NCI-H2029 (cell line): ENCODE measurements around the gene CD14.
"Not testable (repeated sequence)": the region's sequence is repeated elsewhere in the genome, so short reads cannot be mapped to it uniquely, and the experiment has no call there.

Experiments
- DNase-seq: peaks from one replicate; lab custom pipeline; 2025; lab: John Stamatoyannopoulos, UW

The CD14 gene

DNA sequence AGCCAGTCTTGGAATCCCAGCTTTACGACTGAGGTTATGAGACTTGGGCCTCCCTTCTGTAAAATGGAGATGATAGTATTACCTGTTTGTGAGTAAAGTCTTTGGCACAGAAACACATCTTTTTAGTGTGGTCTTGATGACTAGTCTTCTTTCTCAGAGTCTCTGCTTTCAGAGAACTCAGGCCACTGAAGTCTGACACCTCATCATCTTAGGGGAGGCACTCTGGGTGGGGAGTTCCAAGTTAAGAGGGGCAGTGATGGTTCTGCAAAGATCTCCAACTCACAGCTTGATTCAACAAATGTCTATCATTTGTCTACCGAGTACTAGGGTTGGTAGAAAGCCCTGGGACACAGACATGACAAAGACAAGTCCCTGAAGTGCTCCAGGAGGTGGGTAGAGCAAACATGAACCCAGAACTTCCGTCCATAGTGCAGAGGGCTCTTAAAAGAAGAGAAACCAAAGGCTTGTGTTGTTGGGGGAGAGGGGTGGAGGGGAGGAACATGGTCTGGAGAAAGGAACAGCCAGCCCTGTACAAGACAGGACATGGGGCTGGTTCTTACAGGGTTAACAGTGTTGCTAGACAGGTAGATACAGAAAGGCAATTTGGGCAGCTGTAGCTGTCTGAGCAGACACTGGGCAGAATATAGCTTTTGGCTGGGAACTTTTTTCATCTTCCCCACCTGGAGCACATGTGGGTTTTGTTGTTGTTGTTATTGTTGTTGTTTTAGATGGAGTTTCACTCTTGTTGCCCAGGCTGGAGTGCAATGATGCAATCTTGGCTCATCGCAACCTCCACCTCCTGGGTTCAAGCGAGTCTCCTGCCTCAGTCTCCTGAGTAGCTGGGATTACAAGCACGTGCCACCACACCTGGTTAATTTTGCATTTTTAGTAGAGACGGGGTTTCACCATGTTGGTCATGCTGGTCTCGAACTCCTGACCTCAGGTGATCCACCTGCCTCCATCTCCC lies 2.6 kb upstream of the CD14 start:
- no peak for DNase-seq

DNA sequence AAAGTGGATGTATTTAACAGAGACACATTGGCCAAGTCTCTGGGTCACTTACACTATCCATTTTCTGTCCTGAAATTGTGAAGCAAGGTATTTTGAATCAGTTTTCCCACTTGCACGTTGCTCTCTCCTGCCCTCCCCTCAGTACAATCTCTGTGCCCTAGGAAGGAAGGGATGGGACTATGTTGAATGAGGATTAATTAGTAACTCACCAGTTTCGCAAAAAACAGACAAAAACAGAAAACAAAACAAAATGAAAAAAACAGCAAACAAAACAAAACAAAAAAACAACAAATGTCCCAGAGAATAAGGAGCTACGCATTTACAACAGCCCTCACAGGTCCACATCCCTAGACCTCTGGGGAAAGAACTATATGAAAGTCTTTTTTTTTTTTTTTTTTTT lies 1.1 kb upstream of the CD14 start:
- no peak for DNase-seq

DNA sequence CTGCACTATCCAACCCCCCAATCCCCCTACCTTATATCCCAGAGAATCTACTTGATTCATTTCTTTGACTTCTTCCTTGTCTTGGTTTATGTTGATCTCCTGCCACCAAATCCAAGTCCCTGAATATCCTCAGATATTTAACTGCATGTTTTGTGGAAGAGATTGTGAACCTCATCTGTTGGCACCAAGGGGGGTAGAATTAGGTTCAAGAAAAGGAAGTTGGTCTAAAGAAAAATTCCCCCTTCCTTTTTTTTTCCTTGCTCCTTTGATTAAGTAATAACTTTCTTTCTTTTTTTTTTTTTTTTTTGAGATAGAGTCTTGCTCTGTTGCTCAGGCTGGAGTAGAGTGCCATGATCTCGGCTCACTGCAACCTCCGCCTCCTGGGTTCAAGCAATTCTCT lies 526 bp upstream of the CD14 start:
- no peak for DNase-seq

DNA sequence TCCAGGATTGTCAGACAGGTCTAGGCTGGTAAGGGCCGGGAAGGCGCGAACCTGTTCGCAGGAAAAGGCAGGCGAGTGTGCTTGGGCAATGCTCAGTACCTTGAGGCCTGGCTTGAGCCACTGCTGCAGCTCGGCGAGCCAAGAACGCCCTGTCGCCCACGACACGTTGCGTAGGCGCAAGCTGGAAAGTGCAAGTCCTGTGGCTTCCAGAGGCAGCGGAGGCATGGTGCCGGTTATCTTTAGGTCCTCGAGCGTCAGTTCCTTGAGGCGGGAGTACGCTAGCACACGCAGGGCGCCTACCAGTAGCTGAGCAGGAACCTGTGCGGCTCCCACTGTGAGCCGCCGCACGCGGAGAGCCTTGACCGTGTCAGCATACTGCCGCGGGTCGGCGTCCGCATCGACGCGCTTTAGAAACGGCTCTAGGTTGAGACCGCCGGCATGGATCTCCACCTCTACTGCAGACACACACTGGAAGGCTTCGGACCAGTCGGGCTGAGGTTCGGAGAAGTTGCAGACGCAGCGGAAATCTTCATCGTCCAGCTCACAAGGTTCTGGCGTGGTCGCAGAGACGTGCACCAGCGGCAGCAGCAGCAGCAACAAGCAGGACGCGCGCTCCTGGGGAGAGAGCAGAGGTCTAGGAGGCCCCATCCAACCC lies 482 bp downstream of the CD14 start:
- DNase-seq = no peak

DNA sequence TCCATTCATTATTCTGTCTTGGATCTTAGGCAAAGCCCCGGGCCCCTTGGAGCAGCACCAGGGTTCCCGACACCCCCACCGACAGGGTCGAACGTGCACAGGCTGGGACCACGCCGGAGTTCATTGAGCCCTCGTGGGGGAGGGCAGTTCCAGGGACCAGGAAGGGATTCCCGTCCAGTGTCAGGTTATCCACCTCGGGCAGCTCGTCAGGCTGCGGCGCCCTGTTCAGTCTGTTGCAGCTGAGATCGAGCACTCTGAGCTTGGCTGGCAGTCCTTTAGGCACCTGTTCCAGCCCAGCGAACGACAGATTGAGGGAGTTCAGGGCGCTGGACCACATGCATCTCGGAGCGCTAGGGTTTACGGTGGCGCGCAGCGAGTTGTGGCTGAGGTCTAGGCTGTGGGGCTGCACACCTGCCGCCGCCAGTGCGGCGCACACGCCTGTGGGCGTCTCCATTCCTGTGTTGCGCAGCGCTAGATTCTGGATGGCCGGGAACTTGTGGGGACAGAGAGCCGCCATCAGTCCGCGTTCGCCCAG lies 1.1 kb downstream of the CD14 start:
- DNase-seq = no peak

DNA sequence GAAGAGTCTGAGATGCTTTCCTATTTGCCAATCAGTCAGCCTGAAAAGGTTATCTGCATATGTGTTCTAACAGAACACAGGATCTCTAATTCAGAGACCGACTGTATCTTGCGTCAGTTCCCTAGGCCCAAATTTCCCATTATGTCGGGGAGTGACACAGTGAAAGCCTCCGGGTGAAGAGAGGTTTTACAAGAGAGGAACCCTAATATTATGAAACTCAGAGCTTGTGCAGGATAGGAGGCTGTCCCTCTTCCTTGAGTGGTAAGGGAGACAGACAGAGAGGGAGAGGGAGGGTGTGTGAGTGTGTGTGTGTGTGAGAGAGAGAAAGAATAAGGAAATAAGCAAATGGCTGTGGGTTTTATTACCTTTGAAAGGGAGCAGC lies 1.9 kb downstream of the CD14 start:
- DNase-seq = no peak

DNA sequence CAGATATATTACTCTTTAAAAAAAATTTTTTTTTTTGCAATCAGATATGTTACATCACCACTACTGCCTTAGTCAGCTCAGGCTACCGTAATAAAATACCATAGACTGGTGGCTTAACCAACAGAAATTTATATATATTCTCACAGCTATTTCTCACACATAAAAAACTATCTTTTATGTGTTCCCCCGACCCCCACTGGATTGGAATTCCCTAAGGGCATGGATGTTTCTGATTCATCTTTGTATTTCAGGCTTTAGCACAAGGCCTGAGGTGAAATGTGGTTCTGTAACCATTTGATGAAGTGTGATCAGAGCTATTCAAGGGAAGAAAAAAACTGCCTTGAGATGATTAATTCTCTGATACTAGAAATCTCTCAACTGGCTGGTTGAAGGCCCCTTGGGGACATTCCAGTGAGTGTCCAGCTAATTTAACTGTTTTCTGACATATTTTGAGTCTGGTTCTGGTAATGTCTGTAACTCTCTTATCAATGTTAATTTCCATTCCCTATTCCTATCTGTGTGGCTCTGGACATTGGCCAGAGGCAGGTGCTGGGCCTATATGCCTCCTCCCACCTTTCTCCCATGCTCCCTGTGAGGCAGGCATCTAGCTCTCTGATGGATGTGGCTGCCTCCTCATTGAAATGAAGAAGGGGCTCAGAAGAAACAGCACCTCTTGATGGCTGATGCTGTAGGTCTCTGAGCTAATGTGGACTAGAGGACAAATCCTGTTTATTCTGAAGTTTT lies 2.5 kb downstream of the CD14 start:
- no peak for DNase-seq

DNA sequence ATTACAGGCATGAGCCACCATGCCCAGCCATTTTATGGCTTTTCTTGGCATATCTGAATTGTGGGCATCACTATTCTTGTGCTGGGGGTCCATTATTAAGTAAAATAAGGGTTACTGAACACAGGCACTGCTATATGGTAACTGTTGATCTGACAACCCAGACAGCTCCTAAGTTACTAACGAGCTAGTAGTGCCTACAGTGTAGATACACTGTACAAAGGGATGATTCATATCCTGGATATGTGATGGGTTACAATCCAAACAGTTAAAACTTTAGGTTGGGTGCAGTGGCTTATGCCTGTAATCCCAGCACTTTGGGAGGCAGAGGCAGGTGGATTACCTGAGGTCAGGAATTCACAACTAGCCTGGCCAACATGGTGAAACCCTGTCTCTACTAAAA lies 4.3 kb downstream of the CD14 start:
- DNase-seq = no peak

DNA sequence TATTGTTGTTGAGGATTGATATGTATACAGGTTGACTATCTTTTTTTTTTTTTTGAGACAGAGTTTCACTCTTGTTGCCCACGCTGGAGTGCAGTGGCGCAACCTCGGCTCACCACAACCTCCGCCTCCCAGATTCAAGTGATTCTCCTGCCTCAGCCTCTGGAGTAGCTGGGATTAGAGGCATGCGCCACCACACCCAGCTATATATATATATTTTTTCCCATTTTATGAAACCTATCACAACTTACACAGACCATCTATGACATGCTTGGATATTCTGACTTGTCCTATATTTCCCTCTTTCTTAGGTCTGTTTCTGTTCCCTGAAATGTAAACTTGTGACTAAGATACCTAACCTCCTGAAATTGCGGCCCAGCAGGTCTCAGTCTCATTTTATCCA lies 5.0 kb downstream of the CD14 start:
- no peak for DNase-seq

DNA sequence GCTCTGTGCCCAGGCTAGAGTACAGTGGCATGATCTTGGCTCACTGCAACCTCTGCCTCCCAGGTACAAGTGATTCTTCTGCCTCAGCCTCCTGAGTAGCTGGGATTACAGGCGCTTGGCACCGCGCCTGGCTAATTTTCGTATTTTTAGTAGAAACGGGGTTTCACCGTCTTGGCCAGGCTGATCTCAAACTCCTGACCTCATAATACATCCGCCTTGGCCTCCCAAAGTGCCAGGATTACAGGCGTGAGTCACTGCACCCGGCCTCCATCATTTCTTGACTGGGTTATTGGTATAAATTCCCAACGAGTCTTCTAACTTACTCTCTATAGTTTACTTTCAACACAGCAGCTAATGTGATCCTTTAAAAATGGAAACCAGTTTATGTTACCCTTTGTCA lies 8.1 kb downstream of the CD14 start:
- not testable (repeated sequence) for DNase-seq

DNA sequence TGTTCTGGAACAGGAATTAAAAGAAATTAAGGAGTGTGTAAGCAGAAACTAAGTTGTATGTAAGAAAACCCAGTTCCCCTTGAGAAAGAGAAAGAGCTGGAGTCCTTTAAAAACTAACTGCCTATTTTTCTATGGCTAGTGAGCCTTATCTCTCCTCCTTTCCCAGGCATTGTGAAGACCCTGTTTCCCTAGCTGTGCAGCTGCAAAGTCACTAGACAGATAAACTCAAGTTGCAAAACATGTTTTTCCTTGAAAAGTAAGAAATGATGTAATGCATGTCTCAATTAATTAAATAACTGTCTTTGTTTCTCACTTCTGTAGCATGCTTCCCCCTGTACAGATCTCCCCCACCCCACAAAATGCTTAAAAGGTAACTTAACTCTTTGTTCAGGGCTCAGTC lies 9.9 kb downstream of the CD14 start:
- DNase-seq = not testable (repeated sequence)

DNA sequence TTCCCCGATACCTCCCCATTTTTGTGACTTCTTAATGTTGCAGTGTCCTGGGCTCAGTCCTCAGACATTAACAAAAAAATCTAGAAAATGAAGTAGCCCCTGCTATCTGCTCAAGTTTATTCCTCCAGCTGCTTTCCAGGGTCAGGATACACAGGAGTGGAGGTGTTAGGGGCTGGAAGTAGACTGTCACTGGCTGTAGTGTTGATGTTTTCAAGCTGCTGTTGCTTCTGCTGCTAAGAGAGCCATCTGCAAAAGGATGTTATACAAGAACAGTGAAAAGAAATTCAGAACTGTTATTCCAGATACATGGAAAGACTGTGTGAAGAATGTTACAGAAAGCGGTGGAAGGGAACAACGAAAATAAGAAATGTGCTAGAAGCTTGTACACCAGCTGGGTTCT lies 10.7 kb downstream of the CD14 start:
- DNase-seq = no peak

DNA sequence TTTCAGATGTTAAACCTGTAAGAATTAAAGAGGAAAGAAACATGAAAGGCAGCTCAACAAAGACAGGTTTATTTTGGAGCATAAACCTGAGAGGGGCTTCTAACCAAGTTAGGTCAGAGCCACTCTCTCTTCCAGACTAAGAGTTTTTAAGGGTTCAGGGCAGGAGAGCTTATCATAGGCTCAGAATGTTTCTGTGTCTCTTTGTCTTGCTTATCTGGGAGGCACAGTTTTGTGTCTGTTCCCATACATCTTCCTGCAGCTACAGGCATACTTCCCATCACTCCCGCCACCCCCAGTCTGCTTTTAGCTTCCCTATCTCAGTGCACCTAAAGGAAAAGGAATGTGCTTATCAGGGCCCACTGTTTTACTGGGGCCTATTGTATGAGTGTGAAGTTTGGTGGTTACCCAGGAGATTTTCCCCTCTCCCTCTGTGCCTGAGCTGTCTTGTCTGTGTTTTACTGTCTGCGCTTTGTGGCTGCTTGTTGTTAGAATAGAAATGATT lies 21.9 kb downstream of the CD14 start:
- DNase-seq = no peak

DNA sequence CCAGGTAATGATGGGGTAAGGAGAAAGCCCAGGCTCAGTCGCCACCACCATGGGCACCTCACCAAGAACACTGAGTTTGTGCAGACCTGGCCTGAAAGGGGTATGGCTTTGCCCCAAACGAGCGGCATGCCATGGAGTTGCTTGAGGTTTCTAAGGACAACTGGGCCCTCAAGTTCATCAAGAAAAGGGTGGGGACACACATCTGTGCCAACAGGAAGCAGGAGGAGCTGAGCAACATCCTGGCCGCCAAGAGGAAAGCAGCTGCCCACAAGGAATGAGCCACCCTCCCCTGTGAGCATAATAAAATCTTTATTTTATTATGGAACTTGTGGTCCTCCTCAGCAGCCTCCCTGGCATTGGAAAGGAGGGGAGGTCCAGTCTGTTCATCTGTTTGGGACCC lies 23.8 kb downstream of the CD14 start:
- DNase-seq = no peak

DNA sequence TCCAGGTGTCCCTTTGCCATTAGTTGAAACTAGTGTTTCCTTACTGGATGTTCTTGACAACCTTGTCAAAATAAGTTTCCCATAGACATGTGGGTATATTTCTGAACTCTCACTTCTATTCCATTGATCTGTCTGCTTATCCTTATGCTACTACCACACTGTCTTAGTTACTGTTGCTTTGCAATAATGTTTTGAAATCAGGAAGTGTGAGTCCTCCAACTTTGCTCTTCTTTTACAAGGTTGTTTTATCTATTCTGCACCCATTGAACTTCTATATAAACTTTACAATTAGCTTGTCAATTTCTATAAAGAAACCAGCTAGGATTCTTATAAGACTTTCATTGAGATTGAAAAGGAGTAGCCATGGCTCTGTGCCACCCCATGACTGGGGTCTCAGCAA lies 24.3 kb downstream of the CD14 start:
- no peak for DNase-seq

DNA sequence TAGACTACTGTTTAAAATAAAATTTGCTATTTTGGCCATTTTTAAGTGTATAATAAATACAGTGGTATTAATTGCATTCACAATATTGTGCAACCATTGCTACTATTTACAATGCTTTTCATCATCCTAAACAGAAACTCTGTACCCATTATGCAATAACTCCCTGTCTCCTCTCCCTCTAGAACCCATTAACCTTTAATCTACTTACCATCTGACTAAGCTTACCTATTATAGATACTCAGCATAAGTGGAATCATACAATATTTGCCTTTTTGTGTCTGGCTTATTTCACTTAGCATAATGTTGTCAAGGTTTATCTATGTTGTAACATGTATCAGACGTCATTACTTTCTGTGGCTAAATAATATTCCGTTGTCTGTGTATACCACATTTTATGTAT lies 25.9 kb downstream of the CD14 start:
- DNase-seq = no peak

DNA sequence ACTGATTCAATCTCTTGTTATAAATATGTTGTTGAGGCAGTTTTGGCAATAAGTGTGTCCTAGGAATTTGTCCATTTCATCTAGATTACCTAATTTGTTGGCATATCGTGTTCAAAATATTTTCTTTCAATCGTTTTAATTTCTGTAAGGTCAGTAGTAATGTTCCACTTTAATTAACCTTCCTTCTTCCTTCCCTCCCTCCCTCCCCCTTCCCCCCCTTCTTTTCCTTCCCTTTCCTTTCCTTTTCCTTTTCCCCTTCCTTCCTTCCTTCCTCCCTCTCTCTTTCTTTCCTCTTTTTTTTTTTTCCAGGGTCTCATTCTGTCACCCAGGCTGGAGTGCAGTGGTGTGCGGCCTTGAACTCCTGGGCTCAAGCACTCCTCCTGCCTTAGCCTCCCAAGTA lies 27.1 kb downstream of the CD14 start:
- no peak for DNase-seq

DNA sequence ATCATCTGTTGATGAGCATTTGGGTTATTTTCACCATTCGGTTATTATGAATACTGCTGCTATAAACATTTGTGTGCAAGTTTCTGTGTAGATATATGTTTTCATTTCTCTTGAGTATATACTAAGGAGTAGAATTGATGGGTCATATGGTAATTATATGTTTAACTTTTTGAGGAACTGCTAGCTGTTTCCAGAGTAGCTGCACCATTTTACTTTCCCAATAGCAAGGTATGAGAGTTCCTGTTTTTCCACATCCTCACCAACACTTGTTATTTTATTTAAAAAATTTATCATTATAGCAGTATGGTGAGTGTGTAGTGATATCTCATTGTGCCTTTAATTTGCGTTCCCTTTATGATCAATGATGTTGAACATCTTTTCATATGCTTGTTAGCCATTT lies 29.2 kb downstream of the CD14 start:
- no peak for DNase-seq

DNA sequence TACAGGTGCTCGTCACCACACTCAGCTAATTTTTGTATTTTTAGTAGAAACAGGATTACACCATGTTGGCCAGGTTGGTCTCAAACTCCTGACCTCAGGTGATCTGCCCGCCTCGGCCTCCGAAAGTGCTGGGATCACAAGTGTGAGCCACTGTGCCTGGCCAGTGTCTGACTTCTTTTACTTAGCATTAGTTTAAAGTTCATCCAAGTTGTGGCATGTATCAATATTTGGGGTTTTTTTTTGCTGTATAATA lies 29.6 kb downstream of the CD14 start:
- not testable (repeated sequence) for DNase-seq

DNA sequence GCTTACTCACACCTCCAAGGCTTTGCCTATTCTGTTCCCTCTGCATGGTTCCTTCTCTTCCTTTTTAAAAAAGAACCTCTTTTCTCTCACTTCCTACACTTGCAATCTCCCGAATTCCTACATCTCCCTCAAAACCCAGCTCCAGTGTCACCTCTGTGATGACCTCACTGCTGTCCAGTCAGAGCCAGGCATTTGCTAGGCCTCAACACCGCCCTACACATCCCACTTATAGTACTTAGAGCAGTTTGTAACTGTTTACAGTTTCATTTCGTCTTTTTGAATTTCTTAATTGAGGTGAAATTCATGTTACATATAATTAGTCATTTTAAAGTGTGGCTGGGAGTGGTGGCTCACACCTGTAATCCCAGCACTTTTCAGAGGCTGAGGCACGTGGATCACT lies 30.8 kb downstream of the CD14 start:
- DNase-seq = no peak

DNA sequence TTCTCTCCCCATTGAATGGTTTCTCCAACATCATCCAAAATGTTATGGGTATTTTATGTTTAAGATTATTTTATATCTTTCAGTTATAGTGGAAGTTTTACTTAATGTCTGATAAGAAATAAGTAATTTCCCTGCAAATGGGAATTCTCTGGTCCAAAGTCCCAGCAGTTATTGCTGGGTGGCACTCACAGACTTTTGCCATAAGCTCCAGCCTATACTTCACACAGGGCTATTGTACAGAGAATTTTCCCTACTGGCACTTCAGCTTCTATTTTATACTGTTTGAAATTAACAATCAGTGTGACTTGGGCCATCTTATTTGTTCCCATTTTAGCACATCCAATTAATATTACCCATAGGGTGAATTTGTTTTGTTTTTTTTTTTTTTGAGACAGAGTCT lies 32.9 kb downstream of the CD14 start:
- no peak for DNase-seq

DNA sequence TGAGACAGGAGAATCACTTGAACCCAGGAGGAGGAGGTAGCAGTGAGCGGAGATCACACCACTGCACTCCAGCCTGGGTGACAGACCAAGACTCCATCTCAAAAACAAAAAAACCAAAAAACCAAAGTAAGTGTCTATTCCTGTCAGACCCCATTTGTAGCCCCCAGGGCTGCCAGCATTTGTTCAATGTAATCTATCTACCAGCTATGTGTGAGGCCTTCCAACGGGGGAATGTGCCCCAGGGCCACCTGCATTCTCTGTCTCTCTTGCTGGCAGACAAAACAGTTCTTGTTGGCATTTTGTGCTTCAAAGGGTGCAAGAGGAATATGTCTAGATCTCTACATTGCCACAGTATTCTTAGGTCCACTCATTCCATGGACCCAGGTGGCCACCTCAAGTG lies 34.1 kb downstream of the CD14 start:
- no peak for DNase-seq

DNA sequence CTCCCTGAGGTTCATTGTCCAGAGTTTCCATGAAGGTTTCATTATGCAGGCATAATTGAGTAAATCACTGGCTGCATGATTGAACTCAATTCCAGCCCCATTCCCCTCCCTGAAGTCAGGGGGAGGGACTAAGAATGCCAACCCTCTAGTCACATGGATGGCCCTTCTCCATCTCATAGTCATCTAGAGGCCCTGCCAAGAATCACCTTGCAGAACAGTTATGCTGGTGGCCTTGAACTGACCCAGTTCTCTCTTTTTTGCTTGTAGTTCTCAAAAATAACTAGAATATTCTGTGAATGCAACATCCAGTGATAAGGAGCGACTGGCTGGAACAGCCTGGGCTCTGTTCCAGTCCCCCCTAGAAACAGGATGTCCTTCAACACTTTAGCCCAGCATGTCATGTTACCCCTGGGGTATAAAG lies 36.6 kb downstream of the CD14 start:
- no peak for DNase-seq
